Smooth muscle cell of the brain vasculature (primary cell): ENCODE results near the gene THADA.
A peak's percentile ranks its signal among the peaks of the same experiment; 100 is the strongest.
"Not testable (repeated sequence)": the region's sequence is repeated elsewhere in the genome, so short reads cannot be mapped to it uniquely, and the experiment has no call there.

Experiments
- DNase-seq: peaks from one replicate; pipeline ENCODE4 v3.0.0-alpha.2; 2012; ENCODE audit warnings: low read depth, low spot score

The THADA gene

DNA sequence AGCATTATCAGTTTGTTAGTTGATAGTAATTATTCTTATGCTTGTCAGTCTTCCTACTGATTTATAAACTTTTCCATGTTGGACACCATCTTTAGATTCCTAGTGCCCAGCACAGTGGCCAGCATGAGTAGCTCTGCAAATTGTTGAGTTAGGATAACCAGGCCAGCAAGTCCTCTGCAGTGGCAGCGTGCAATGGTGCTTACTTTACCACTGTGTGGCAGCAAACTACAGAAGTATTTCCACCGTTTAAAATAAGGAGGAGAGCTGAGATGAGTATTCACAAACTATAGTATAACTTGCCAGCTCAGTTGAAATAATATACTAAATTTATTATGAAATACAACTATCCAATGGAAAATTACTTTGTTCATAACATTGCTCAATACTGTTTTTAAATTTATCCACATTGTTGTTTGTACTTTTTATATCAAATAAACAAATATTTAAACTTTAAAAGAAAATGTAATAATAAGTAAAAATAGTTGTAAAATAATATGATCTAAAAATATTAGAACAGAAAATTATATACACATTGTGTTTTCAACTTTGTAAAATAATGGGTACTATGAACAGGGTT, 9.3 kb upstream of the THADA start:
- no peak for DNase-seq

DNA sequence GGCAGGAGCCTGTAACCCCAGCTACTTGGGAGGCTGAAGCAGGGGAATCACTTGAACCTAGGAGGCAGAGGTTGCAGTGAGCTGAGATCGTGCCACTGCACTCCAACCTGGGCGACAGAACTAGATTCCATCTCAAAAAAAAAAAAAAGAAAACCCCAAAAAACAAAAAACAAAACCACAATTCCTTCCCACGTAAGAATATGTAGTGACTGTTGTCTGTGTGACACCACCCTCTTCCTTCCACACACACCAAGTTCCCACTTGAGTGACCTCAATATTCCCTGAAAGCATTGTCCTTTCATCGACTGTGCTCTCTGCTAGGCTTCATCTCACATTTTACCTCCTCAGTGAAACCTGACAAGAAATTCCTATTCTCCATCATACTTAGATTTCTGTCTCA, 8.8 kb upstream of the THADA start:
- no peak for DNase-seq

DNA sequence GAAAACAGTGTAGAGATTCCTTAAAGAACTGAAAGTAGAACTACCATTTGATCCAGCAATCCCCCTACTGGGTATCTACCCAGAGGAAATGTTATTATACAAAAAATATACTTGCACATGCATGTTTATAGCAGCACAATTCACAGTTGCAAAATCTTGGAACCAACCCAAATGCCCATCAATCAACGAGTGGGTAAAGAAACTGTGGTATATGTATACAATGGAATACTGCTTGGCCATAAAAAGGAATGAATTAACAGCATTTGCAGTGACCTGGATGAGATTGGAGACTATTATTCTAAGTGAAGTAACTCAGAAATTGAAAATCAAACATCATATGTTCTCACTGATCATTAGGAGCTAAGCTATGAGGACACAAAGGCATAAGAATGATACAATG, 4.8 kb upstream of the THADA start:
- not testable (repeated sequence) for DNase-seq

DNA sequence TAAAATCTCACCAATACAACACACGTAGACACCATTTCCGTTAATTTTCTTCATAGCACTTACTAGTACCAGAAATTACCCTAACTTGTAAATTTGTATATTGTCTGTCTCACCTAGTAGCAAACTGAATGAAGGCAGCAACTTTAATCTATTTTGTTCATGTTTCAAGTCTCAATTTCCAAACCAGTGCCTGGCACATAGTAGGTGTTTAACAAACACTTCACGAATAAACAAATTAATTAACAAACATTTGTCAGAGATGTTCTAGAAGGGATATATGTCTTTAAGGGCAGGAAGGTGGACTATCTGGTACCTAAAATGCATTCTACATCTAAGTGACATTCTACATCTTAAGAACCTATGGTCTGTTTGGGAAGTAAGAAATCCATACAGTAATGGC, 963 bp downstream of the THADA start:
- no peak for DNase-seq

DNA sequence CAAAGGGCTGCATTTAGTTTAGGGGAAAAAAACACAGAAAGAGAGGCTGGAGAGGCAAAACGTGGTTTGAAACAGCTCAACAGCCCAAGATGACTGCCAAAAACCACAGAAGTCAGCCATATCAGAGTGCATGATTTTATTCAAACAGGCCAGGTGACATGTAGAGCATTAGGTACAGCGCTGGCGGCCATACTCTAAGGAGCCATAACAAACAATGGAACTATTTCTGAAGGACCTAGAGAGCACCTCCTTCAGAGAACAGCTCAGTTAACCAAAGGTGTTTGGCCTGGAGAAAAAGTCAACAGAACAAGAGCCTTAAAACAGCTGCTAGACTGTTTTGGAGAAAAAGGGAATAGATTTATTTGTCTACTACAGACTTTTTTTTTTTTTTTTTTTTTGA, 2.6 kb downstream of the THADA start:
- no peak for DNase-seq

DNA sequence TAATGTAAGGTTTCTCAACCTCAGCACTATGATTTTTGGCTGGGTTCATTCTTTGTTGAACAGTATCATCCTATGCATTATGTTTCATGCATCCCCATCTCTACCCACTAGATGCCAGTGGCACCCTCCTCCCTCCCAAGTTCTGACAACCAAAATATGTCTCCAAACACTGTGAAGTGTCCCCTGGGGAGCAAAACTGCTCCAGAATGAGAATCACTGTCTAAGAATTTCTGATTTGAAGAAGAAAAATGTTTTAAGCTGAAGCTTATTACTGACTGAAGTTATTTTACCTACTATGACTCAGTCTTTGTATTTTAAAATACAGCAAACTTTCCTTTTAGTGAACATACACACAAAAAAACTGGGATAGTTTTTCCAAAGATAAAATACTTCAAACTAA, 3.4 kb downstream of the THADA start:
- no peak for DNase-seq

DNA sequence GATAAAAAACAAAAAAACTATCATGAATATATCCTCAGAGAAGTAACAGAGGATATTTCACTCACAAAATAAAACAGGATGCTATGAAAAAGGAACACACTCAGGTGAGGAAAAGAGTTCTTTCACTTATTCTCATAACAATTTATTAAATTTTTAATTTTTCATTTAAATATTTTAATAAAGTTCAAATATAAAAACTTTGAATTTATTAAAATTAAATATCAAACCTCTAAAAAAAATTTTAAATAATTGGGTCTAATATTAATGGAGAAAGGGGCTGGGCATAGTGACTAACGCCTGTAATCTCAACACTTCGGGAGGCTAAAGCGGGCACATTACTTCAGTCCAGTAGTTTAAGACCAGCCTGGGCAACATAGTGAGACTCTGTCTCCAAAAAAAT, 10.1 kb downstream of the THADA start:
- DNase-seq: no peak

DNA sequence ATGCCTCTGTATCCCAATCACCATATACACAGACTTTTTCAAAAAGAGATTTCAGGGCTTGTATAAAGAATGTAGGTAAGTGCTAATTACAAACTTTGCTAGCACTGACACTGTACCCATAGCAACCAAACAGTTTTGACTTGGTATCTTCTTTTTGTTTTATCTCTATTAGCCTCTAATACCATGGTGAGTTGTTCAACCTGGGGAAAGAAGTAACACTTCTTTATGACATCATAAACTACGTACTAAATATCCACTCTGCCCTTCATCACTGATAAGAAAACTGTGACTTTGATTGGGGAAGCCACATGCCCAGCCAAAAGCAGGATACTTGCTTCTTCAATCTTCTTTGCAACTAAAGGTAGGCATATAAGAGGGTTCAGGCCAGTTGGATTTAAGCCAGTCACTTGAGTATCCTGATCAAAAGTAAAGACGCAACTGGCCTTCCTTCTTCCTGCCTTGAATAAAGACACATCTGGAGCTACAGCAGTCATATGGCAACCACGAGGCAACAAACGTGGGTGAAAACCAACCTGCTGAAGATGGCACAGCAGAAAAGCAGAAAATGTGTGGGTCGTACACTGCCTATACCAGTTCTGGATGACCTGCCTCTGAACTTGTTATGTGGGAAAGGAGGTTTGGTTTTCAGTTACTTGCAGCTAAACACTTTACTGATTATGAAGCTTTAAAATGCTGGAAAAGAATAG, 16.4 kb downstream of the THADA start:
- no peak for DNase-seq

DNA sequence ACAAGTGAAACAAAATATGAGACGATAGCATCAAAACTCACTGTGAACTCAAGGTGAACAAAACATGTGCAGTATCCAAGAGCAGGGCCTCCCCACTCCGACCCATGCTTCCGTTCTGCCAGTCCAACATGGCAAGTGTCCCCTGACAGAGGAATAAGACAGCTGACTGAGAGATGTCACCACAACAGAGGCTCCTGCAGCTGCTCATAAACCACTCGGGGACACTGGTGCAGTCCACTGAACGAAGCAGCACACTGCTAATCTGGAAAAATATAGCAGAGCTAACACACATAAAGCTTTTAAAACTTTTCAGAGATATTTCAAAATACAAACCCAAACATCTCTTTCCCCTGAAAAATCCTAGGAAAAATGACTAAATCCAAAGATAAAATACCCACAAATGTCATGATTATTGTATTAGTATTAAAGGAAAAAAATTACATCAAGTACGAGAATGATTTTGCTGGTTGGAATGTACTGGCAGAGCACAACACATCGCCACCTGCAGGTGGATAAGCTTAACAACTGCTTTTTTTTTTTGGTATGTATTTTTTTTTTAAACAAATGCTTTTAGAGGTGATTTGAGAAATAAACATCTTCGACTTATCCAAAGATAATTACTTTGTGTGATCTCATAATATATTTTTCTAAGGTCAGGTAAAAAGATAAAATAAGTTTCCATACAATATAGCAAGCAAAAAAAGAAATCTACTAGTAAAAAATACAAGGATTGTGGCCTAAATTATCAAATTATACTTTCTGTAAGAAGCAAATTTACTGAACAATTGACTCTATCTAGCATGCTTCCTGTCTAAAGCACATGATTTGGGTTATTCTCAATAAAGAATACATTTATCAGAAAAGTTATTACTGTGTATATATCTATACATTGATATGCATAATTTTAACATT, 18.6 kb downstream of the THADA start:
- peak; percentile 23 for DNase-seq

DNA sequence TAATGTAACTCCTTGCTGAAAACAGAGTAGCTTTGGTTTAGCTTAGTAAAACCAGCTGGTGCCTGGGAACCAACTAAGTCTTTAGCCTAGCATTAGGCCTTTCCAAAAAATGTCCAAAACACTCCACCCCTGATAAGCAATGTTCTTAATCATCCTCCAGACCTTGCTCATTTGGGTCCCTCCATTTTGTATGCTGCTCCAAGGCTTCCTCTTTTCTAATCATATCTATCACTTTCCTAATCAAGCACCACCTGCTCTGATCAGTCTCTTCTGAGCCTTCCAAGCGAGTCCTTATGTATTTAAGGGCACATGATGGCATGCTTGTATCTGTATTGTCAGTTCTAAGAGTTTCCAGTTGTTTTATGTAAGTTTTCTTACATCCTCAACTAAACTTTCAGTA, 23.6 kb downstream of the THADA start:
- no peak for DNase-seq

DNA sequence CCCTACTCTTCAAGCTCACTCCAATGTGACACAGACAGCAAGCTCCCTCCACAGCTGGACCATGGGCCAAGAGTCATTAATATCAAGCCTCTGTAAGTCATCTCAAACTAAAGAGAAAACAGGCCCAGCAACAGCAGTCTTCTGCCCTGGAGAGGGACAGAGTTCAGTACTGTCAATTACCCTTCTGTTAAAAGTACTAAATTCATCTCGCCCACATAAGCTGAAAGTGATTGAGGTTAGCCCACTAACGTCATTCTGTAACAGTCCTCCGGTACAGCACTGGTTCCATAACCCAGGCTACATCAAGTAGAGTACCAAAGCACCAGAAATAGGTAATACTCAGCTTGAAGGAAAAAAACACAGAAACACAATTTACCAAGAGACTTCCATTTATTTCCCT, 25.9 kb downstream of the THADA start:
- no peak for DNase-seq

DNA sequence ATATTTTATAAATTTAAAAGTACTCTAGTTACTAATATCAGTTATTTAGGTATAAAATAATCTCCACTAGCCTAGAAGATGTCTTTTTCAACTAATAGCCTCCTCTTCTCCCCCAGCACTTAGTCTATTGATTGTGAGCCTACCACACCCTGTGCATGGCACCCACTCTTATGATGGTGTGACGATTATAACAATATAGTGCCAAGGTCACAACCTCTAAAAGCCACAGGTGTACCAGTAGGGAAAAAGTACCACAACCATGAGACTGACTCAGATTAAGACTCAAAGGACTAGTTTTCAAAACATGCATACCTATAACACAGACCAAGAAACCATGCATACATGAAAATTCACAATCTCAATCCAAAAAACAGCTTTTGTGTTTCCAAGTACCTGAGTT, 27.6 kb downstream of the THADA start:
- no peak for DNase-seq

DNA sequence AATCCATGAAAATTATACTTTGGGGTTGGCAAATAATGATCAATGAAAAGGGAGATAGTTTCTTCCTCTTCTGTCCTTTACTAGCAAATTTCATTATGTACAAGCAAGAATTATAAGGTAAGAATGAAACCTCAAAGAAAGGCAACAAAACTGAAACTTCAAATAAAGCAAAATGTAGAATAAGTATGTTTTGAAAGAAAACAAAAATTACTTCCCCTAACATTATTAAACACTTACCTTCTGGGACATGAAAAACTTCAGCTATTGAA, 29.4 kb downstream of the THADA start:
- DNase-seq: no peak

DNA sequence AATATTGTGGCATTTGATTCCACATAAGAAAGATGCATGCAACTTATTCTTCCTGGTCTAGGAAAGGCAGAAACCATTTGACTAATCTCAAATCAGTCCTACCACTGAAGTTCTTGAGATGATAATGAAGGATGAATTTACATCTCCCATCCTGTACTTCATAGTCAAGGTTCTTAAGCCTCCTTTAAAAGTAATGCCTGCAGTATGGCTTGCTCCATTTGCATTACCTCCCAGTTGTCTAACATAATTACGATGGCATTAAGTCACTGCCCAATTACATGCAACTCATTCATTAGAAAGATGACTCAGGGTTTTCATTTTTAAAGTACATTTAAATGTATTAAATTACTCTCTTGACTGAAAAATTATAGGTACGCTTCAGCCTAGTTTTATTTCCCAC, 32.2 kb downstream of the THADA start:
- DNase-seq: no peak

DNA sequence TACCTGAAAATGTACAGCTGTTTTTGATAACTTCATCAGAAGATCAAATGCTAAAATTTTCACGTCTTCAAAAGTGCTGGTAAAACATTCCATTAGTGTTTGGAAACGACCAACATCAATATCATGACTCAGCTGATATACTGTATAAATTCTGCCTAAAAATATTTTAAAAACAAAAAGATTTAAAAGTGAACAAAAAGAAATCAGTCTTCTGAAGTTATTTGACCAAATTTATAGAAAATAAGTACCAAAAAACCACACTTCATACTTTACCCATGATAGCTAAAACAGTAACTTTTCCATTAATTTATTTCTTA, 35.6 kb downstream of the THADA start:
- no peak for DNase-seq

DNA sequence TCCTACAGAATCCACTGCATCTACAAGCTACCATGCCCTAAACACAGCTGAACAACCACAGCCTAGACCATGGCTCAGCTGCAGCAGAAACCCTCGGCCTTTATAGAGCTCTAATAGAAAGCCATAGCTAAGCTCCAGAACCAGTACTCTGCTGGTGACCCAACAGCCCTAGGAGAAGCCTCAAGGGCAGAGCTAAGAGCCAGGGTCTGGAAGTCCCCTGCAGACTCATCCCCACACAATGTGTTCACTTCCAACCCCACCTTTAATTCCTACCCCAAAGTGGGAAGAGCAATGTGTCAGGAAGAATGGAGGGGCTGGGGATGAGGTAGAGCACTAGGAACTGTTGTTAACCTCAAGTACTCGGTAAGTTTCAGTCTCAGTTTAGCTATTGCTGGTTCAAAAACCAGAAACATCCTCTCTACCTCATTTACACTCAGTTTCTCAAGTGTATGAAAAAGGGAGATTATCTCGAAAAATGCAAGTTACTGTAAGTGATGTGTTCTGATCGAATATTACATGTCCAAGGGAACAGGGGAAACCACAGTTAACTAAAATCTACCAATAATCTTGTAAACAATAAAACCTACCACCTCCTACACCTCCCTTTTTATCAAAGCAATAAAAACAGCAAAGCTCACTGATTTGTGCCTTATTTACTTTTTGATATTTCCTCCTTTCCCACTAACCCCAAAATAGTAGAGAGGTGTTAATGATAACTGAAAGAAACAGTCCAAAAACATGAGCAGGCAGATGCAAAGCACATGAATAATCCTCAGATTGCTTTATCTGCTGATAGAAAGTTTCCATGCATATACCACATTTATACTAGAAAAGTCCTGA, 36.2 kb downstream of the THADA start:
- no peak for DNase-seq

DNA sequence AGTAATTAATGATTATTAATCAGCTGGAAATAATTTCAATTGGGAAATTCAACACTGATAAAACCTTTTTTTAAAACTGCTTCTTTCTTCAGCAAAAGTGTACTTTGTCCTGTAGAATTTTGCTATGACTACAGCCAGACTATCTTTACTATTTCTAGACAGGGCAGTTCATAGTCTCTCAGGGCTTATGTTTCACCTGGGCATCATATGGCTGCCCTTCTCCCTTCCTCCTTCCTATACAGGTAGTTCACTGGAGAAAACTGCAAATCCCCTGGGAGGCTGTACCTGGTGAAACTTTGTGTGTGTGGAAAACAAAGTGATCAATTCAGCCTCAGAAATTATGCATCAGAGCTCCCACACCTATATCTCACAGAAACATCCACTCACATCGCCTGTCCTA, 38.6 kb downstream of the THADA start:
- DNase-seq: no peak

DNA sequence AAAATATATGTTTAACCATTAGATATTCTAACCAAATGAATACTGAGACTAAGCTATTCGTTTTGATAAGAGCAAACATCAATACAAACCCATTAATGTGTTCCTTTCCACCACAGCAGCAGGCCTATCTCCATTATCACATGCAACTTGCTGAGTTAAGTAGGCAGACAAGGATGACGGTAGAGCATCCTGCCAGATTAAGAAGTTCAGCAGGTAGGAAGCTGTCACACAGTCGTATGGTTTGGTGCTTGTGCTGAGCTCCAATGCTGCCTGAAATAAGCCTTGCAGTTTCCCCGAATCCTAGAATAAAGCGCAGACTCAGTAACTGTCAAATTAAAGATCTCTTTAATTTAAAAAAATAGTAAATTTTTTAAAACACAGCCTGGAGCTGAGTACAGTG, 39.6 kb downstream of the THADA start:
- no peak for DNase-seq

DNA sequence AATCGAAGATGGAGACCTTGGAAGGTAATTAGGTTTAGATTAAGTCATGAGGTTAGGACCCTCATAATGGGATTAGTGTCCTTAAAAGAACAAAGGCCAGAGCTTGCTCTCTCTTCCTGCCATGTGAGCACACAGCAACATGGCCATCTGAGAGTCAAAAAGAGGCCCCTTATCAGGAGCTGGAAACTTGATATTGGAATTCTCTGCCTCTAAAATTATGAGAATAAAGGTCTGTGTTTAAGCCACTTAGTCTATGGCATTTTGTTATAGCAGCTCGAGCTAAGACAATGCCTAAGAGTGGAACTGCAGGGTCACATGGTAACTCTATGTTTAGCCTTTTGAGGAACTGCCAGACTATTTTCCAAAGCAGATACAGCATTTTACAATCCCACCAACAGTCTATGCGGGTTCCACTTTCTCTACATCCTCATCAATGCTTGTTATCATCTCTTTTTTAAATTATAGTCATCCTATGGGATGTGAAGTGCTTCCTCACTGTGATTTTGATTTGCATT, 42.4 kb downstream of the THADA start:
- no peak for DNase-seq

DNA sequence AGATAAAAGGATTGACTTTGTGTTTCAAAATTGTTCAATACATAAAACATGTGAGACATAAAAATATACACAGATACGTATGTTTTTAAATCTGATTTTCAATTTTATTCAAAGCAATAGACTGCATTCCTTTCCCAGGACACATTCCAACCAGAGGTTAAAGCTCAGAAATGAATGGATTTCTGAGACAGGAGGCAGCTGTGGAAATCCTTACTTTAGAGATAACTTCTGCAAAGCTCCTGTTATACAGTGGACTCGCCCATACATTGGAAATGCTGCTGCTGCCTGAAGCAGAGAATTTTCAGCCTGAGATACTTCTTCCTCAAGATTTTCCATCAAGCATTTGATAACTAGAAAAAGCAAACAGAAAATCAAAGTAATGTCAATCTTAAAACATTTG, 43.8 kb downstream of the THADA start:
- DNase-seq: no peak

DNA sequence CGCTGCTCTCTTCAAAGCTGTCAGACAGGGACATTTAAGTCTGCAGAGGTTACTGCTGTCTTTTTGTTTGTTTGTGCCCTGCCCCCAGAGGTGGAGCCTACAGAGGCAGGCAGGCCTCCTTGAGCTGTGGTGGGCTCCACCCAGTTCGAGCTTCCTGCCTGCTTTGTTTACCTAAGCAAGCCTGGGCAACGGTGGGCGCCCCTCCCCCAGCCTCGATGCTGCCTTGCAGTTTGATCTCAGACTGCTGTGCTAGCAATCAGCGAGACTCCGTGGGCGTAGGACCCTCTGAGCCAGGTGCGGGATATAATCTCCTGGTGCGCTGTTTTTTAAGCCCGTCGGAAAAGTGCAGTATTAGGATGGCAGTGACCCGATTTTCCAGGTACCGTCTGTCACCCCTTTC, 47.5 kb downstream of the THADA start:
- DNase-seq: not testable (repeated sequence)

DNA sequence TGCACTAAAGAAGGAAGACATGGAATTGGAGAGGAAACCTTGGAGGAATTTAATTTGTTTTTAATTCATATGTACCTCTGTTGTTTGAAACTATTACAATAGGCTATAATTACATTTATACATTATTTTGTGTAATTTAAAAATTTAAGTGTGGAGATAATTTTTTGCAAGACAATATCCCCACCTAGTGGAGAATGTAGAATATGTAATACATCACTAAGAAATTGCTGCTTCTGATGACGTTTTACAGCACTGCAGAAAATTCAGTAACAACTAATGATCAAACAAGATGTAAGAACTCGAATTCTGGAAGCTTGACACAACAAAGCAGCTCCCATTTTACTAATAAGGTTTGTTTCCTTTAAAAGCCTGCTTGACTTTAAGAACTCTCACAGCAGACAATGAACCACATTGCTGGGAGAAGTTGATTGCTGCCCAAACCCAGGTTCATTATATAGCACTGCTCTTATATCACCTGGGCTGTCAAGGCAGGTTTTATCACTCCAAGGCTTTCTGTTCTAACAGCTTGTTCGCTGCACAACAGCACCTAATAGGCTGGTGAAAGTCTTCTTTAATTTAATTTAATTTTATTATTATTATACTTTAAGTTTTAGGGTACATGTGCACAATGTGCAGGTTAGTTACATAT, 53.4 kb downstream of the THADA start:
- DNase-seq: no peak
